Stimulated activated CD4-positive, alpha-beta T cell treated with anti-CD3 and anti-CD28 coated beads, Interleukin-12 subunit alpha, Interleukin-12 subunit beta, amount 100 ng/mL, for 4 hours (primary cell): Measurements from ENCODE around the gene CT45A3.
"Not testable (repeated sequence)": the region's sequence is repeated elsewhere in the genome, so short reads cannot be mapped to it uniquely, and the experiment has no call there.

ENCODE experiments used
- DNase-seq: peaks from one replicate; pipeline ENCODE4 v3.0.0-alpha.2; 2020

Gene CT45A3, protein sequence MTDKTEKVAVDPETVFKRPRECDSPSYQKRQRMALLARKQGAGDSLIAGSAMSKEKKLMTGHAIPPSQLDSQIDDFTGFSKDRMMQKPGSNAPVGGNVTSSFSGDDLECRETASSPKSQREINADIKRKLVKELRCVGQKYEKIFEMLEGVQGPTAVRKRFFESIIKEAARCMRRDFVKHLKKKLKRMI

GRCh38 chrX:135768091-135768490, at the start of gene CT45A3:
Gene CT45A3, minus strand, starts transcription at chrX:135768191. Its CDS starts 3,747 bp downstream, at chrX:135764444.
- DNase-seq, result not testable (repeated sequence)

DNA sequence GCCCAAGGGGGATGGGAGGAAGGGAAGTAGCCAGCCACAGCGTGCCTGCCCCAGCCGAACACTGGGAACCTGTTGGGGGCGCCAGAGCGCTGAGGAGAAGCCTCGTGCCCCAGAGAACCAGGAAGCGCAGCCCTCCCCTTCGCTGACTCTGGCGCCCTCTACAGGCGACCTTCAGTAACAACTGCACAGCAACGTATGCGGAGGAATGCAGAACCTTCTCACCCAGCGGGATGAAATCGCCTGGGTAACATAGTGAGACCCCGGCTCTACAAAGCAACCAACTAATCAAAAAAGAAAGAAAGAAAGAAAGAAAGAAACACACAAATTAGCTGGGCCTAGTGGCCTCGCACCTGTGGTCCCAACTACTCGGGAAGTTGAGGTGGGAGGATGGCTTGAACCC, 34.7 kb upstream of the CT45A3 start, which contains the start of gene CT45A6:
Gene CT45A6, minus strand, starts transcription at position 101 of the 400 bp plus-strand sequence. CDS start 3,794 bp downstream, outside the sequence.
- not testable (repeated sequence) for DNase-seq

DNA sequence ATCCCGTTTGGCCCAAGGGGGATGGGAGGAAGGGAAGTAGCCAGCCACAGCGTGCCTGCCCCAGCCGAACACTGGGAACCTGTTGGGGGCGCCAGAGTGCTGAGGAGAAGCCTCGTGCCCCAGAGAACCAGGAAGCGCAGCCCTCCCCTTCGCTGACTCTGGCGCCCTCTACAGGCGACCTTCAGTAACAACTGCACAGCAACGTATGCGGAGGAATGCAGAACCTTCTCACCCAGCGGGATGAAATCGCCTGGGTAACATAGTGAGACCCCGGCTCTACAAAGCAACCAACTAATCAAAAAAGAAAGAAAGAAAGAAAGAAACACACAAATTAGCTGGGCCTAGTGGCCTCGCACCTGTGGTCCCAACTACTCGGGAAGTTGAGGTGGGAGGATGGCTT, 17.4 kb upstream of the CT45A3 start, which contains the start of gene CT45A5:
Gene CT45A5, minus strand, starts transcription at position 101 of the 400 bp plus-strand sequence. CDS start 3,774 bp downstream, outside the sequence.
- not testable (repeated sequence) for DNase-seq

DNA sequence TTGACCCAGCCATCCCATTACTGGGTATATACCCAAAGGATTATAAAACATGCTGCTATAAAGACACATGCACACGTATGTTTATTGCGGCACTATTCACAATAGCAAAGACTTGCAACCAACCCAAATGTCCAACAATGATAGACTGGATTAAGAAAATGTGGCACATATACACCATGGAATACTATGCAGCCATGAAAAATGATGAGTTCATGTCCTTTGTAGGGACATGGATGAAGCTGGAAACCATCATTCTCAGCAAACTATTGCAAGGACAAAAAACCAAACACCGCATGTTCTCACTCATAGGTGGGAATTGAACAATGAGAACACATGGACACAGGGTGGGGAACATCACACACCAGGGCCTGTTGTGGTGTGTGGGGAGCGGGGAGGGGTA, 23.3 kb downstream of the CT45A3 start:
- not testable (repeated sequence) for DNase-seq

GRCh38 chrX:135741192-135741715, 26.7 kb downstream of the CT45A3 start:
- no peak for DNase-seq

- peak; percentile 51 for DNase-seq
These were observed 27.3 kb downstream of the CT45A3 start for GRCh38 chrX:135740681-135741149.

DNA sequence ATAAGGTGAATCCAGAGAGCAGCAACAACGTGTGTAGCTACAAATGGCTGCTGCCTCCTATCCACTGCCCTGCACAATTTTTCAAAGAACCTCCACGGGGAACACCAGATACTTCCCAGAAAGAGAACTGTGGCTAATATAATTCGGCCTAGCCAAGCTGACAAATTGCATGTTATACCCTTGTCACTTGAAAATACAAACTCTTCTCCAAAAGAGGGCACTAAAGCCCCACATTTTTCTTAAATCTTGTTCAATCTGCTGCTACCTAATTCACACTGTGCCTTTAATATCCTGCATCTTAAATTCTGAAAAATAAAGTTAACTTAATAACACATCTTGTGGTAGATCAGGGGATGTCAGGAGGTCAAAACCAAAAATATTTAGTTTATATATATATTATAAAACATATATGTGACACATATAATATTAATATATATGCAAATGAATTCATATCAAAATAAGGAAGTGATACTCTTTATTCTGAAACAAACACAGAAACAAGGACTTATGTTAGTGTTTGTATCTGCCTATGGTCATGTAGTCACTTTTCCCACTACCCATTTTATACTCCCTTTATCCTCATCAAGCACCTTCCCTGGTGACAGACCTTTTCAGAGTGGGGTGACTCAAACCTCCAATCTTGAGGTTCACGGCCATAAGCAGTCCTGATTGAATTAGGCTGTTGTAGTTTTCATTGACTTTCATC, 30.5 kb downstream of the CT45A3 start:
- no peak for DNase-seq

DNA sequence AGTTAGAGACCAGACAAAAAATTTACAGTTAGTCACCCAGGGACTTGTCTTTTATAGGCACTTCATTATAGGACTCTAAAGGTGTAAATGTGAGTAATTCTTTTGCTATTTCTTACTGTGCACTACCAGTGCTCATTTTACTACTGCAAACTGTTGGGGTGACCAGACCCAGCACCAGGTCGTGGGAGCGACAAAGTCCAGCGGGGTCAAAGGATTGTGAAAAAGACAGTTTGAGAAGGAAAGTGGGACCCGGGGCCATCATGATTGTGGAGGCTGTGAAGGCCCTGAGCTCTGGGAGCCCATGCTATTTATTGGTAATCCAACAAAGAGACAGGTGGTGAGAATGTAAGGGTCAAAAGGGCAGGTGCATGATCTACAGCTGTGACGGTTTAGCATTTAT, 33.3 kb downstream of the CT45A3 start:
- not testable (repeated sequence) for DNase-seq

DNA sequence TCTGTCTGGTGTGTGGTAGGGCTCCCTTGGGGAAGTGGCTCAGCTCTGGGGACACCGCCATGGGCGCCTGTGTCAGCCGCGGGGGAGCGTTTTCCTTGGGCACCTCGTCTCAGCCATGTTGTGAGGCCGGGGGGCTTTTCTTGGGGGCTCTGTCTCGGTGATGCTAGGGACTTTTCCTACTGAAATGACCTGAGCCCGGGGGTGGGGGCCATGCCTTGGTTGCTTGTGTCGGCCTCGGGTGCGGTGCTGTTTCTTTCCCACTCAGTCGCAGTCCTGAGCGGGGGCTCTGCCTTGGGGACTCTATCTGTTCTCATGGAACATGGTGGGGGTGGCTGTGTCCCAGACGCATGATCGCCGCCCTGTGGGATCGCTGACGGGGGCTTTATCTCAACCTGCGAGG, 54.2 kb downstream of the CT45A3 start:
- DNase-seq, result no peak

DNA sequence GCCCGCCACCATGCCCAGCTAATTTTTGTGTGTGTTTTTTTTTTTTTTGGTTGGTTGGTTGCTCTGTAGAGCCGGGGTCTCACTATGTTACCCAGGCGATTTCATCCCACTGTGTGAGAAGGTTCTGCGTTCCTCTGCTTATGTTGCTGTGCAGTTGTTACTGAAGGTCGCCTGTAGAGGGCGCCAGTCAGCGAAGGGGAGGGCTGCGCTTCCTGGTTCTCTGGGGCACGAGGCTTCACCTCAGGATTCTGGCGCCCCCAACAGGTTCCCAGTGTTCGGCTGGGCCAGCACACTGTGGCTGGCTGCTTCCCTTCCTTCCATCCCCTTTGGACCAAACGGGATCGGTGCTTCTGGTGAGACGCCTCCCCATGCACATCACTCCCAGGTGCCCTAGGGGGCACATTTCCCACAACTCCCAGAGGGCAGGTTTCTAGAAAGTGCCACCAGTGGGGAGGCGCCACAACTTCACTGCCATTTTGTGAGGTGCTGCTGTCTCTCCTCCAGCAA, 54.8 kb downstream of the CT45A3 start, which contains the start of gene CT45A1:
Gene CT45A1, plus strand, starts transcription at position 457 of the 507 bp plus-strand sequence. CDS start 5,302 bp downstream, outside the sequence.
- DNase-seq, result peak; percentile 8
